GM18517 (cell line): ENCODE results near the gene ENOX1.

Experiments
- ATAC-seq: cut with Tn5 transposase; IDR thresholded peaks from one replicate; pipeline ENCODE4 v1.9.1; 2021; ENCODE audit warnings: mild to moderate bottlenecking, moderate library complexity; ENCODE audit not compliant: unreplicated experiment

ENOX1 gene

GRCh38 chr13:43611281-43612273 lies 175.2 kb downstream of the ENOX1 start:
- ATAC-seq, result no peak

GRCh38 chr13:43608400-43609137 lies 178.2 kb downstream of the ENOX1 start:
- ATAC-seq, result no peak

- ATAC-seq, result no peak
These were observed 189.2 kb downstream of the ENOX1 start for GRCh38 chr13:43597599-43597945.

- ATAC-seq, result no peak
These were observed 189.7 kb downstream of the ENOX1 start for GRCh38 chr13:43596924-43597598.

GRCh38 chr13:43596006-43596405 lies 190.8 kb downstream of the ENOX1 start:
- ATAC-seq, result no peak

- ATAC-seq, result no peak
These were observed 199.4 kb downstream of the ENOX1 start for GRCh38 chr13:43587376-43587775.

GRCh38 chr13:43584751-43585150 lies 202.0 kb downstream of the ENOX1 start:
- ATAC-seq, result no peak

GRCh38 chr13:43583321-43583720 lies 203.5 kb downstream of the ENOX1 start:
- no peak for ATAC-seq

GRCh38 chr13:43580280-43580679 lies 206.5 kb downstream of the ENOX1 start:
- ATAC-seq, result no peak

GRCh38 chr13:43579321-43579720 lies 207.5 kb downstream of the ENOX1 start:
- no peak for ATAC-seq

- ATAC-seq, result no peak
These were observed 212.2 kb downstream of the ENOX1 start for GRCh38 chr13:43574605-43575004.

GRCh38 chr13:43573802-43574514 lies 212.8 kb downstream of the ENOX1 start:
- no peak for ATAC-seq

GRCh38 chr13:43573361-43573740 lies 213.4 kb downstream of the ENOX1 start:
- no peak for ATAC-seq

- ATAC-seq, result no peak
These were observed 214.0 kb downstream of the ENOX1 start for GRCh38 chr13:43572656-43573360.

GRCh38 chr13:43569658-43570057 lies 217.1 kb downstream of the ENOX1 start:
- ATAC-seq, result no peak

GRCh38 chr13:43567608-43568007 lies 219.2 kb downstream of the ENOX1 start:
- no peak for ATAC-seq

- no peak for ATAC-seq
These were observed 221.8 kb downstream of the ENOX1 start for GRCh38 chr13:43564952-43565351.

- no peak for ATAC-seq
These were observed 225.7 kb downstream of the ENOX1 start for GRCh38 chr13:43561081-43561480.

GRCh38 chr13:43558939-43559338 lies 227.8 kb downstream of the ENOX1 start:
- no peak for ATAC-seq

- no peak for ATAC-seq
These were observed 228.4 kb downstream of the ENOX1 start for GRCh38 chr13:43558326-43558725.
